OCI-LY7 (cell line): Measurements from ENCODE around the gene EHD3. TPM values are rescaled to one million over a fixed set of nuclear protein-coding genes. Genes with fewer than 3 reads are reported as not detected.

ENCODE experiments used
- BruUV-seq: library from RNA; stranded (reverse); fragments of 400-500 nt; replicated peaks from 2 replicates; lab custom pipeline; 2021; lab: Mats Ljungman, UMichigan
- CTCF ChIA-PET: fragments of 300-600 bp; sonication (Branson Sonifier 250); formaldehyde crosslinking; loops from one replicate; lab custom pipeline; 2022; ENCODE audit warnings: antibody characterized with exemption; ENCODE audit not compliant: unreplicated experiment; lab: Charles Lee
- POLR2A ChIA-PET: fragments of 300-600 bp; sonication (Branson Sonifier 250); formaldehyde crosslinking; loops from one replicate; lab custom pipeline; 2022; ENCODE audit warnings: antibody characterized with exemption; lab: Charles Lee
- DNase-seq: peaks from one replicate; pipeline ENCODE4 v3.0.0-alpha.2; 2015; ENCODE audit warnings: low spot score
- H2AFZ ChIP-seq: fragments of 200-600 bp; sonication (generic), shearing (Covaris generic); 2 replicates; pipeline ENCODE4 v1.6.1; 2014; ENCODE audit warnings: mild to moderate bottlenecking, antibody characterized with exemption, low read length, moderate library complexity
- H3K27ac ChIP-seq: fragments of 200-600 bp; sonication (generic); 2 replicates; pipeline ENCODE4 v1.5.1; 2014; ENCODE audit warnings: mixed run types, low read depth, mild to moderate bottlenecking, moderate library complexity, low read length, inconsistent platforms; ENCODE audit not compliant: poor library complexity, severe bottlenecking
- H3K36me3 ChIP-seq: fragments of 200-600 bp; sonication (generic); 2 replicates; pipeline ENCODE4 v1.6.1; 2014; ENCODE audit warnings: mild to moderate bottlenecking, antibody characterized with exemption, low read length, moderate library complexity, mixed read lengths; ENCODE audit not compliant: insufficient read depth
- H3K4me1 ChIP-seq: fragments of 200-600 bp; sonication (generic); 2 replicates; pipeline ENCODE4 v1.5.1; 2014; ENCODE audit warnings: mild to moderate bottlenecking, low read length; ENCODE audit not compliant: insufficient read depth, poor library complexity, severe bottlenecking
- H3K4me2 ChIP-seq: fragments of 200-600 bp; sonication (generic); 2 replicates; pipeline ENCODE4 v1.6.1; 2014; ENCODE audit warnings: mild to moderate bottlenecking, low read length
- H3K4me3 ChIP-seq: fragments of 200-600 bp; sonication (generic); 2 replicates; pipeline ENCODE4 v1.5.1; 2014; ENCODE audit warnings: mild to moderate bottlenecking, low read depth, low read length; ENCODE audit not compliant: poor library complexity, severe bottlenecking
- H3K79me2 ChIP-seq: fragments of 200-600 bp; sonication (generic); 2 replicates; pipeline ENCODE4 v1.6.1; 2016; ENCODE audit warnings: low read depth, mild to moderate bottlenecking, low read length, moderate library complexity, mixed read lengths; ENCODE audit not compliant: insufficient read depth
- H3K9me2 ChIP-seq: fragments of 200-600 bp; sonication (generic); 2 replicates; pipeline ENCODE4 v1.6.1; 2016; ENCODE audit warnings: mild to moderate bottlenecking, low read length, mixed read lengths; ENCODE audit not compliant: insufficient read depth
- H3K9me3 ChIP-seq: fragments of 200-600 bp; sonication (generic); 2 replicates; pipeline ENCODE4 v1.6.1; 2014; ENCODE audit warnings: mild to moderate bottlenecking, mixed run types, low read length, mixed read lengths
- H4K20me1 ChIP-seq: fragments of 200-600 bp; sonication (generic); 2 replicates; pipeline ENCODE4 v1.6.1; 2014; ENCODE audit warnings: mild to moderate bottlenecking, antibody characterized with exemption, low read length, moderate library complexity, mixed read lengths; ENCODE audit not compliant: insufficient read depth
- CTCF ChIP-seq: fragments of 200-600 bp; sonication (generic); conservative IDR thresholded peaks from 2 replicates; pipeline ENCODE4 v1.5.1; 2014; ENCODE audit warnings: mild to moderate bottlenecking, antibody characterized with exemption, low read length, moderate library complexity, mixed read lengths
- EZH2phosphoT487 ChIP-seq: fragments of 200-600 bp; sonication (generic); IDR thresholded peaks from 2 replicates; pipeline ENCODE4 v1.6.1; 2018; ENCODE audit warnings: low read depth, borderline replicate concordance, mild to moderate bottlenecking, mixed run types, antibody characterized with exemption, low read length, moderate library complexity, mixed read lengths
- intact Hi-C: fragments of 100-400 bp; cut with micrococcal nuclease; formaldehyde crosslinking; loops from one replicate; pipeline ENCODE4 v1.10.0; 2022; ENCODE audit not compliant: unreplicated experiment
- total RNA-seq, 2 experiments: library from RNA; depleted of rRNA in 1 of 2; stranded (reverse); fragments of >200 nt in 1 of 2; shearing (Covaris generic) in 1 of 2; gene quantifications; 2 replicates each; pipeline ENCODE4 v1.2.3, GENCODE V29; 2014 to 2022

Gene EHD3
- total RNA-seq, 2 experiments from 2014 or later: 0.73 to 3.4 TPM

GRCh38 chr2:31203916-31204315 is 30.0 kb upstream of the EHD3 start:
- no TSS peak for BruUV-seq

GRCh38 chr2:31204783-31205182 is 29.2 kb upstream of the EHD3 start:
- BruUV-seq: no TSS peak
- H3K4me1 ChIP-seq: peaks cover 17% of the 10 kb centered on the region

More at GRCh38 chr2:31203916-31204315, 30.0 kb upstream of the EHD3 start:
- Histone ChIP-seq H3K4me2 (no peak overlapping the region), H3K4me3 (no peak overlapping the region), H3K79me2 (no peaks in the 10 kb centered on the region), H4K20me1 (no peaks in the 10 kb centered on the region), H2AFZ (no peak overlapping the region), H3K9me3 (no peaks in the 10 kb centered on the region), H3K36me3 (no peaks in the 10 kb centered on the region), H3K9me2 (no peaks in the 10 kb centered on the region), H3K27ac (no peak overlapping the region), H3K4me1 (peaks cover 13% of the 10 kb centered on the region)
- TF ChIP-seq CTCF (no peak), EZH2phosphoT487 (no peak)
- DNase-seq: no peak
- intact Hi-C loops: no loop called here
- CTCF ChIA-PET: interaction anchor here (0.8 kb wide), 1 partner anchor 492 kb away, joined by 3 read pairs; no protein-coding TSS in a partner anchor
- POLR2A ChIA-PET: interaction anchor here (1.9 kb wide), 1 partner anchor 10 kb away, joined by 4 read pairs; no protein-coding TSS in a partner anchor

More at GRCh38 chr2:31204783-31205182, 29.2 kb upstream of the EHD3 start:
- intact Hi-C loops: no loop called here
- Histone ChIP-seq H3K9me3 (no peaks in the 10 kb centered on the region), H2AFZ (no peak overlapping the region), H3K27ac (no peak overlapping the region), H4K20me1 (no peaks in the 10 kb centered on the region), H3K4me3 (no peak overlapping the region), H3K79me2 (no peaks in the 10 kb centered on the region), H3K36me3 (no peaks in the 10 kb centered on the region), H3K4me2 (no peak overlapping the region), H3K9me2 (no peaks in the 10 kb centered on the region)
- DNase-seq: no peak
- ChIA-PET CTCF (no interaction called here), POLR2A (interaction anchor here (1.9 kb wide), 1 partner anchor 11 kb away, joined by 4 read pairs; no protein-coding TSS in a partner anchor)
- TF ChIP-seq CTCF (no peak), EZH2phosphoT487 (no peak)
